ENCODE results near the gene UNC13C.

GRCh38 chr15:54150255-54150654, 172.0 kb downstream of the UNC13C start:
- TF ChIP-seq CTCF (conservative IDR thresholded peaks at IDR 0.05 in 1 of 2, IDR thresholded peaks at IDR 0.05 in 1 of 2; ENCODE audit: extremely low read depth in 1 of 2, insufficient read depth in 1 of 2, low read depth in 1 of 2, low read length in 2 of 2) (no peak), EZH2 (IDR thresholded peaks at IDR 0.05; ENCODE audit: borderline replicate concordance, low read length) (no peak)
